ENCODE measurements around the gene C19orf25. TPM values are rescaled to one million over a fixed set of nuclear protein-coding genes. Genes with fewer than 3 reads are reported as not detected.

Gene C19orf25
- total RNA-seq, 1 donor from 2014 or later: 26.6 TPM

DNA sequence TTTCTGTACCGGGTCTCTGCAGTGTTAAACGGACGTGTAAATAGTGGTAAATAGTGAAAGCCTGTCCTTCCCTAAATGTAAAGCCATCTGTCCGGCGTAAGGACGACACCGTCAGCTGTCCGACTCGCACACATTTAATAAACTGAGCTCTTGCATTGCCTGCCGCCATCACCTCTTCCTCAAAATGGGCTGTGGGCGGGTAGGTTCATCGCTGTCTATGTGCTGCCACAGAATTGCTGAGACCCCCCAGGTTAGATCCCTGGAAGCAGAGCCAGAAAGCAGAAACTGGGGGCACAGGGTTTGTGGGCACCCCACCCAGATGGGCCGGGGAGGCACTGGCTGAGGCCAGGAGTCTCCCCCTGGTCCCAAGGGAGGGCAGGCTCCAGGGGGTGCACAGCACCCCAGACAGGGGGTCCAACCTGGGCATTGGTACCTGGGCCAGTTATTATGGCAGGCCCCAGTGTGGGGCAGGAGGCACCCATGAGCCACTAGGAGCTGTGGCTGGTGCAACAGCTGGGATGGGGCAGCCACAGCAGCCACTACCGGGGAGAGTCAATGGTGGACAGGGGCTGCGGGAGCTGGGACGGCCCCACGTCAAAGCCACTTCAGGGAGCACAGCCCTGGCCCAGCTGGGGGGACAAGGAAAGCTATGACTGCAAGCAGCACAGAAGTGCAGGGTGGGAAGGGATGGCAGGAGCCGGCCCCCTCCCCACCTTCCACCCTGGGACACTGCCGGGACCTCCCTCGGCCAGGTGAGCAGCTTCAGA lies 5.7 kb downstream of the C19orf25 start:
- DNase-seq (ENCODE audit: low read depth): no peak
- TF ChIP-seq, protein P1, sequence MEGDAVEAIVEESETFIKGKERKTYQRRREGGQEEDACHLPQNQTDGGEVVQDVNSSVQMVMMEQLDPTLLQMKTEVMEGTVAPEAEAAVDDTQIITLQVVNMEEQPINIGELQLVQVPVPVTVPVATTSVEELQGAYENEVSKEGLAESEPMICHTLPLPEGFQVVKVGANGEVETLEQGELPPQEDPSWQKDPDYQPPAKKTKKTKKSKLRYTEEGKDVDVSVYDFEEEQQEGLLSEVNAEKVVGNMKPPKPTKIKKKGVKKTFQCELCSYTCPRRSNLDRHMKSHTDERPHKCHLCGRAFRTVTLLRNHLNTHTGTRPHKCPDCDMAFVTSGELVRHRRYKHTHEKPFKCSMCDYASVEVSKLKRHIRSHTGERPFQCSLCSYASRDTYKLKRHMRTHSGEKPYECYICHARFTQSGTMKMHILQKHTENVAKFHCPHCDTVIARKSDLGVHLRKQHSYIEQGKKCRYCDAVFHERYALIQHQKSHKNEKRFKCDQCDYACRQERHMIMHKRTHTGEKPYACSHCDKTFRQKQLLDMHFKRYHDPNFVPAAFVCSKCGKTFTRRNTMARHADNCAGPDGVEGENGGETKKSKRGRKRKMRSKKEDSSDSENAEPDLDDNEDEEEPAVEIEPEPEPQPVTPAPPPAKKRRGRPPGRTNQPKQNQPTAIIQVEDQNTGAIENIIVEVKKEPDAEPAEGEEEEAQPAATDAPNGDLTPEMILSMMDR (conservative IDR thresholded peaks at IDR 0.05; ENCODE audit: low read depth, low read length): no peak
- H3K4me3 ChIP-seq (ENCODE audit: low read depth, low read length): no peak overlapping the region

DNA sequence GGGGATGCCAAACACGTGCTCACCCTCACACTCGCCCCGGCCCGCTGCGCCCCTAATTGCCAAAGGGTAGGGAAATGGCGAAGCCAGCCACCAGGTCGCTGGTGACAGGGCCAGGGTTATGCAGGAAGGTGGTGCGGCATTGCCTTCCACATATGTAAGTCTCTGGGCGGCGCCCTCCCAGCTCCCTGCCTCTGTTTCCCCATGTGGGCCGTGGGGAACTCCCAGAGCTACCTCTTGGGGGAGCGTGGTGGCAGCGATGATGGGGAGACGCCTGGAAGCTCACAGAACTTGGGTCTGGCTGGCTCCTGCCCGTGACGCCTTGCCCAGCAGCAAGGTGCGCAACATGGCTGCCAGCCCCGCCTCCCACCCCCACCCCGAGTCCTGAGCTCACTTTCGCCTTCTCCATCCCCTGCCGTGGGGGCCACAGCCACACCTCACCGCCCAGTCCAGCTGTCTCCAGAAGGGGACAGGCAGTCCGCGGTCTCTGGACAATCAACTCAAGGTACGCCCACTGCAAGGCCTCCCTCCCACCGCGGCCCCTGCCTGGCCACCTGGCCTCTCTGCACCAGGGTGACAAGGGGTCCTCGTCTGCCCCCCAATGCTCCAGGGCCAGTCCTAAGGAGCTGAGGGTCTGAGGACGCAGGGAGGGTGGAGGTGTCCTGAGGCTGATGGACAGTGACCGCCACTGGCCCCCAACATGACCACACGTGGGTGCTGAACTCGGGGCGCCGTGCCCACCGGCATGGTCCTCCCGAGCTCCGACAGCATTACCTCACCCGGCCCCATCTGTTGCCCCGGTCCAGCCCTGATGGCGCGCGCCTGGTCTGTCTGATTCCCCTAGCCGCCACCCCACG lies 6.6 kb downstream of the C19orf25 start:
- DNase-seq (ENCODE audit: low read depth): no peak
- H3K4me3 ChIP-seq (ENCODE audit: low read depth, low read length): no peak overlapping the region
- TF ChIP-seq, protein P1 (conservative IDR thresholded peaks at IDR 0.05; ENCODE audit: low read depth, low read length): no peak

DNA sequence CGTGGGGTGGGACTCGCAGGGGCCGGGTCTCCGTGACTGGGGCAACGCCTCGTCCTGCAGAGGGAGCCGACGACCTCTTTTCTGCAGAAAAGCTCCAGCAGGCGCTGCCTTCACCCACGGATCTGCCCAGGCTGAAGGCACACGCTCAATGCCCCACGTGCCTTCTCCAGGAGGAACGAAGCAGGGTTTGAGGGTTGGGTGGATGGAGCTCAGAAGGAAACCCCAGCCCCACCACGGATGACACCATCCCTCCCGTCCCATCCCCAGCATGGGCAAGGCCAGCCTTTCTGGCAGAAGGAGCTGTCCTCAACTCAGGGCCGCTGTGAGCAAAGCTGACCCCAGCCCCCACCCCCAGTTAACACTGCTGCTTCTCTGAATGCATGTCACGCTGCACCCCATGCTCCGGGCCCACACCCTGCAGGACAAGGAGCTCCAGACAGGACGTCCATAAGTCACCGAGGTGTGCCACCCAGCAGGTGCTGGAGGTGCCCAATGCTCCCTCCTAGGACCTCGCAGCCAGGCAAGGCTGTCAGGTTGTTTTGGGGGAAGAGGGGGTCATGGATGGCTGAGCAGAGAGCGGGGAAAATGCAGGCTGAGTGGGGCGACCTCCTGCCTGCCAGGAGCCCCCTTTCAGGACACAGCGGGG lies 7.4 kb downstream of the C19orf25 start:
- TF ChIP-seq, protein P1 (conservative IDR thresholded peaks at IDR 0.05; ENCODE audit: low read depth, low read length): peak; percentile 28
- no peak for DNase-seq (ENCODE audit: low read depth)
- H3K4me3 ChIP-seq (ENCODE audit: low read depth, low read length): no peak overlapping the region

DNA sequence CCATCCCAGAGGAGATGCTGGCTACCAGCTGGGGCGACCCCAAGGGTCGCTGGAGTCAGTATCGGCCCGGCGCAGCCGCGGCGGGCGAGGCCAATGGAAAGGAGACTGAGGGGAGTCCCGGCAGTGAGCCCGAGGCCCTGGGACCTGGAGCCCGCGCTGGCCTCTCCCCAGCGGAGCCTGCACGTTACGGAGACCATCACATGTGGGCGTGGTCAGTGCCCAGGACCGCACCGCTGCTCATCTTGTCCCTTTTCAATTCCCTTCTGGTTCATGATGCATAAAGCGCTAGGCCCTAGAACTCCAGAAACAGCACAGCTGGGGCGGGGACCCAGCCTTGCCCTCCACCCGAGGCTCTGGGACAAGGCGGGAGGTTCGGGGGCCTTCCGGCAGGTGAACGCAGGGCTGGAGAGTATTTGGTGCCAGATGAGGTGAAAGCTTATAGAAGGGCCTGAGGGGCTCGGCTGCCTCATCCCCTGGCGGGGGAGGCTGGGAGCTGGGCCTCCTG lies 8.0 kb downstream of the C19orf25 start:
- TF ChIP-seq, protein P1 (conservative IDR thresholded peaks at IDR 0.05; ENCODE audit: low read depth, low read length): no peak
- peak overlapping the region; percentile 46 for H3K4me3 ChIP-seq (ENCODE audit: low read depth, low read length)
- no peak for DNase-seq (ENCODE audit: low read depth)

DNA sequence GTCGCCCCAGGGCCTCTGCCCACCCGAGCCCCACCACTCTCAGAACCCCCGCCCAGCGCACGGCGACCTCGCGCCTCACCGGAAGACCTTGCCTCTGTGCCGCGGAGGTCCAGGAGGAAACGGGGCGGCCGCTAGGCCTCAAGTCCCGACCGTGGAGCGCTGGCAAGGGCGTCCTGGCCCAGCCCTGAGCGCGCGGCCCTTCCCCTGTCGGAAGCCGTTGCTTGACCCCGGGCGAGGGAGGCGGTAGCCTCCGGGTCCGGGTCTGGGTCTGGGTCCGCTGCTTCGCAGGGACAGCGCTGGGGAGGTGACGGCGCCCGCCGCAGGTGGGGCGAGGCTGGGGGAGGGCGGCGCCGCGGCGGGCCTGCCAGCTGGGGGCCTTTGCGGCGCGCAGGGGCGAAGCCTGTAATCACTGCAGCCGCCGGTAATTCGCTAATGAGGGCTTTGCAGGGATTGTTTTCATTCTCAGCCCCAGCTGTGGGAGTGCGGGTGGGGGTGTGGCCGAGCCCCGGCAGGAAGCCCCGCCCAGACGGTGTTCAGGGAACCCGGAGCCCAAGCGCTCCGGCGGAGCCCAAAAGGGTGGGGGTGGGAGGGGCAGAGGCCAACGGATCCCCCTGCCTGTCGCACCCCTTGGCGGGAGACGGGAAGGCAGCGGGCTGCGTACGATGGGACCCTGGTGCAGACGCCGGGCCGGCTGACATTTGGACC lies 8.6 kb downstream of the C19orf25 start:
- DNase-seq (ENCODE audit: low read depth): no peak
- H3K4me3 ChIP-seq (ENCODE audit: low read depth, low read length): peak overlapping the region; percentile 46
- TF ChIP-seq, protein P1 (conservative IDR thresholded peaks at IDR 0.05; ENCODE audit: low read depth, low read length): no peak

DNA sequence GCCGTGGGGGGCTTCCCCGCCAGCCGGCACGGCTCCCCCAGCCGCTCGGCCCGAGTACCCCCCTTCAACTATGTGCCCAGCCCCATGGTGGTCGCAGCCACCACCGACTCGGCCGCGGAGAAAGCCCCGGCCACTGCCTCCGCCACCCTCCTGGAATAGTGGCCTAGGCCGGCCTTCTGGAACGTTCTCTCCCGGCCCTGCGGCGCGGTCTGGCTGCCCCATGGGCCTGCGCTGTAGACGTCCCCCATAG lies 9.0 kb downstream of the C19orf25 start:
- no peak for DNase-seq (ENCODE audit: low read depth)
- TF ChIP-seq, protein P1 (conservative IDR thresholded peaks at IDR 0.05; ENCODE audit: low read depth, low read length): no peak
- H3K4me3 ChIP-seq (ENCODE audit: low read depth, low read length): peak overlapping the region; percentile 46

Data from epithelial cell of proximal tubule (primary cell).